OCI-LY7 (cell line): Measurements from ENCODE around the gene GALNT2. TPM values are rescaled to one million over a fixed set of nuclear protein-coding genes. Genes with fewer than 3 reads are reported as not detected.

Experiments used
- BruUV-seq: library from RNA; stranded (reverse); fragments of 400-500 nt; replicated peaks from 2 replicates; lab custom pipeline; 2021; lab: Mats Ljungman, UMichigan
- CTCF ChIA-PET: fragments of 300-600 bp; sonication (Branson Sonifier 250); formaldehyde crosslinking; loops from one replicate; lab custom pipeline; 2022; ENCODE audit warnings: antibody characterized with exemption; ENCODE audit not compliant: unreplicated experiment; lab: Charles Lee
- POLR2A ChIA-PET: fragments of 300-600 bp; sonication (Branson Sonifier 250); formaldehyde crosslinking; loops from one replicate; lab custom pipeline; 2022; ENCODE audit warnings: antibody characterized with exemption; lab: Charles Lee
- DNase-seq: peaks from one replicate; pipeline ENCODE4 v3.0.0-alpha.2; 2015; ENCODE audit warnings: low spot score
- H2AFZ ChIP-seq: fragments of 200-600 bp; sonication (generic), shearing (Covaris generic); 2 replicates; pipeline ENCODE4 v1.6.1; 2014; ENCODE audit warnings: mild to moderate bottlenecking, antibody characterized with exemption, low read length, moderate library complexity
- H3K27ac ChIP-seq: fragments of 200-600 bp; sonication (generic); 2 replicates; pipeline ENCODE4 v1.5.1; 2014; ENCODE audit warnings: mixed run types, low read depth, mild to moderate bottlenecking, moderate library complexity, low read length, inconsistent platforms; ENCODE audit not compliant: poor library complexity, severe bottlenecking
- H3K36me3 ChIP-seq: fragments of 200-600 bp; sonication (generic); 2 replicates; pipeline ENCODE4 v1.6.1; 2014; ENCODE audit warnings: mild to moderate bottlenecking, antibody characterized with exemption, low read length, moderate library complexity, mixed read lengths; ENCODE audit not compliant: insufficient read depth
- H3K4me1 ChIP-seq: fragments of 200-600 bp; sonication (generic); 2 replicates; pipeline ENCODE4 v1.5.1; 2014; ENCODE audit warnings: mild to moderate bottlenecking, low read length; ENCODE audit not compliant: insufficient read depth, poor library complexity, severe bottlenecking
- H3K4me2 ChIP-seq: fragments of 200-600 bp; sonication (generic); 2 replicates; pipeline ENCODE4 v1.6.1; 2014; ENCODE audit warnings: mild to moderate bottlenecking, low read length
- H3K4me3 ChIP-seq: fragments of 200-600 bp; sonication (generic); 2 replicates; pipeline ENCODE4 v1.5.1; 2014; ENCODE audit warnings: mild to moderate bottlenecking, low read depth, low read length; ENCODE audit not compliant: poor library complexity, severe bottlenecking
- H3K79me2 ChIP-seq: fragments of 200-600 bp; sonication (generic); 2 replicates; pipeline ENCODE4 v1.6.1; 2016; ENCODE audit warnings: low read depth, mild to moderate bottlenecking, low read length, moderate library complexity, mixed read lengths; ENCODE audit not compliant: insufficient read depth
- H3K9me2 ChIP-seq: fragments of 200-600 bp; sonication (generic); 2 replicates; pipeline ENCODE4 v1.6.1; 2016; ENCODE audit warnings: mild to moderate bottlenecking, low read length, mixed read lengths; ENCODE audit not compliant: insufficient read depth
- H3K9me3 ChIP-seq: fragments of 200-600 bp; sonication (generic); 2 replicates; pipeline ENCODE4 v1.6.1; 2014; ENCODE audit warnings: mild to moderate bottlenecking, mixed run types, low read length, mixed read lengths
- H4K20me1 ChIP-seq: fragments of 200-600 bp; sonication (generic); 2 replicates; pipeline ENCODE4 v1.6.1; 2014; ENCODE audit warnings: mild to moderate bottlenecking, antibody characterized with exemption, low read length, moderate library complexity, mixed read lengths; ENCODE audit not compliant: insufficient read depth
- CTCF ChIP-seq: fragments of 200-600 bp; sonication (generic); conservative IDR thresholded peaks from 2 replicates; pipeline ENCODE4 v1.5.1; 2014; ENCODE audit warnings: mild to moderate bottlenecking, antibody characterized with exemption, low read length, moderate library complexity, mixed read lengths
- EZH2phosphoT487 ChIP-seq: fragments of 200-600 bp; sonication (generic); IDR thresholded peaks from 2 replicates; pipeline ENCODE4 v1.6.1; 2018; ENCODE audit warnings: low read depth, borderline replicate concordance, mild to moderate bottlenecking, mixed run types, antibody characterized with exemption, low read length, moderate library complexity, mixed read lengths
- intact Hi-C: fragments of 100-400 bp; cut with micrococcal nuclease; formaldehyde crosslinking; loops from one replicate; pipeline ENCODE4 v1.10.0; 2022; ENCODE audit not compliant: unreplicated experiment
- total RNA-seq, 2 experiments: library from RNA; depleted of rRNA in 1 of 2; stranded (reverse); fragments of >200 nt in 1 of 2; shearing (Covaris generic) in 1 of 2; gene quantifications; 2 replicates each; pipeline ENCODE4 v1.2.3, GENCODE V29; 2014 to 2022

The GALNT2 gene
- total RNA-seq, 2 experiments from 2014 or later = 29.9 to 67.3 TPM

DNA sequence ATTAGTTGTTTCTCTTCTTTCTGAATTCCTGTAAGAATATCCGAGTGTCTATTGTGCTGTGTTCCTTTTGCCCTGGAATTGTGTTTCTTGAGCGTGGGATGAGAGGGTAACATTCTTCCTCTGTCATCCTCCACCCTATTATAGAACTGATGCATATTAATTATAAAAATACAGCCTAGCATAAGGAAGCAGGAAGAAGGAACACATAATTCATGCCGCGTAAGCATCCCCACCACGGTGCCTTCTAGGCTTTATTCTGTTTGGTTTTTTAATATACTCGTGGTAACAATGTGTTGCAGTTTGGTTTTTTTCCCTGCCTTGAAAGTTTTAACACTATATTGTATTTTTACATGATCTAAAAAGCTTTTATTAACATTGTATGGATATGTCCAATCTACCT, 65.7 kb downstream of the GALNT2 start:
- ChIA-PET CTCF (interaction anchor here (1.1 kb wide), 1 partner anchor 13 kb away, joined by 3 read pairs; no protein-coding TSS in a partner anchor), POLR2A (interaction anchor here (0.7 to 7.0 kb wide), 7 partner anchors 10 to 53 kb away, joined by 3 to 65 read pairs (median 4); no protein-coding TSS in a partner anchor)
- intact Hi-C loops = no loop called here
- no peaks in the 10 kb centered on the region for H3K9me2 ChIP-seq
- H3K36me3 ChIP-seq = no peaks in the 10 kb centered on the region
- H3K27ac ChIP-seq = peak overlapping the region; percentile 6
- TF ChIP-seq EZH2phosphoT487 = no peak
- TF ChIP-seq CTCF = no peak
- no TSS peak for BruUV-seq
- H4K20me1 ChIP-seq = no peaks in the 10 kb centered on the region
- H3K4me1 ChIP-seq = peaks cover 67% of the 10 kb centered on the region
- peak overlapping the region; percentile 25 for H3K4me3 ChIP-seq
- H2AFZ ChIP-seq = no peak overlapping the region; the same call in 1 of the 2 replicates
- H3K4me2 ChIP-seq = peak overlapping the region; percentile 64
- no peaks in the 10 kb centered on the region for H3K9me3 ChIP-seq
- DNase-seq = no peak
- peaks cover 20% of the 10 kb centered on the region; the same call in 1 of the 2 replicates for H3K79me2 ChIP-seq

DNA sequence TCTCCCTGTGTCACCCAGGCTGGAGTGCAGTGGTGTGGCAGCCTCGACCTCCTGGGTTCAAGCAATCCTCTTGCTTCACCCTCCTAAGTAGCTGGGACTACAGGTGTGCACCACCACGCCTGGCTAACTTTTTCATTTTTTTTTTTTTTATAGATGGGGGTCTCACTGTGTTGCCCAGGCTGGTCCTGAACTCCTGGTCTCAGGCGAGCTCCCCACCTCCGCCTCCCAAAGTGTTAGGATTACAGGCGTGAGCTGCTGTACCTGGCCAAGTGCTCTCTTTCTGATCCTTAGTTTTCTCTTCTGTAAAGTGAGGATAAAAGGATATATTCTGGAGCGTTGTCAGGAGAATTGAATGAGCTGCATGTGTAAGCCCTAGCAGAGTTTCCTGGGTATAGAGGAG, 68.7 kb downstream of the GALNT2 start:
- CTCF ChIA-PET = no interaction called here
- no peaks in the 10 kb centered on the region for H4K20me1 ChIP-seq
- H3K36me3 ChIP-seq = no peaks in the 10 kb centered on the region
- TF ChIP-seq CTCF = no peak
- TF ChIP-seq EZH2phosphoT487 = no peak
- peaks cover 17% of the 10 kb centered on the region; the same call in 1 of the 2 replicates for H3K79me2 ChIP-seq
- no peak overlapping the region for H3K4me3 ChIP-seq
- no peak overlapping the region for H3K4me2 ChIP-seq
- no peak overlapping the region for H3K27ac ChIP-seq
- POLR2A ChIA-PET = interaction anchor here (2.5 kb wide), 1 partner anchor 10 kb away, joined by 19 read pairs; no protein-coding TSS in a partner anchor
- BruUV-seq = no TSS peak
- no peak for DNase-seq
- H3K4me1 ChIP-seq = peaks cover 58% of the 10 kb centered on the region
- no peak overlapping the region for H2AFZ ChIP-seq
- intact Hi-C loops = no loop called here
- no peaks in the 10 kb centered on the region for H3K9me2 ChIP-seq
- H3K9me3 ChIP-seq = no peaks in the 10 kb centered on the region
